MM.1S (cell line): ENCODE results near the gene SFSWAP.

ENCODE experiments used
- DNase-seq: peaks from one replicate; pipeline ENCODE4 v3.0.0-alpha.2; 2015
- H2AFZ ChIP-seq: fragments of 300-600 bp; sonication (generic); 2 replicates; pipeline ENCODE4 v1.6.0; 2016; ENCODE audit warnings: antibody characterized with exemption, low read length
- H3F3A ChIP-seq: fragments of 300-600 bp; sonication (generic); 2 replicates; pipeline ENCODE4 v1.6.1; 2016; ENCODE audit warnings: mild to moderate bottlenecking, antibody characterized with exemption, low read length, moderate library complexity, mixed read lengths; ENCODE audit not compliant: insufficient read depth
- H3K27ac ChIP-seq: fragments of 300-600 bp; sonication (generic); 2 replicates; pipeline ENCODE4 v1.5.1; 2016; ENCODE audit warnings: mild to moderate bottlenecking, low read length
- H3K27me3 ChIP-seq: fragments of 300-600 bp; sonication (generic); replicated peaks from 2 replicates; pipeline ENCODE4 v1.6.0; 2016; ENCODE audit warnings: low read length; ENCODE audit not compliant: insufficient read depth
- H3K36me3 ChIP-seq: fragments of 300-600 bp; sonication (generic); replicated peaks from 2 replicates; pipeline ENCODE4 v1.6.1; 2016; ENCODE audit warnings: mild to moderate bottlenecking, low read length, mixed read lengths; ENCODE audit not compliant: insufficient read depth
- H3K4me1 ChIP-seq: fragments of 300-600 bp; sonication (generic); 2 replicates; pipeline ENCODE4 v1.6.1; 2016; ENCODE audit warnings: low read length, mixed read lengths
- H3K4me2 ChIP-seq: fragments of 300-600 bp; sonication (generic); 2 replicates; pipeline ENCODE4 v1.6.0; 2016; ENCODE audit warnings: low read depth, low read length
- H3K4me3 ChIP-seq: fragments of 300-600 bp; sonication (generic); 2 replicates; pipeline ENCODE4 v1.5.1; 2016; ENCODE audit warnings: low read length, mixed read lengths
- H3K79me2 ChIP-seq: fragments of 300-600 bp; sonication (generic); 2 replicates; pipeline ENCODE4 v1.6.1; 2016; ENCODE audit warnings: mixed run types, low read length, mixed read lengths
- H3K9ac ChIP-seq: fragments of 300-600 bp; sonication (generic); 2 replicates; pipeline ENCODE4 v1.6.1; 2016; ENCODE audit warnings: low read length, mixed read lengths
- H3K9me2 ChIP-seq: fragments of 300-600 bp; sonication (generic); replicated peaks from 2 replicates; pipeline ENCODE4 v1.6.1; 2016; ENCODE audit warnings: mild to moderate bottlenecking, low read length, mixed read lengths; ENCODE audit not compliant: insufficient read depth
- H3K9me3 ChIP-seq: fragments of 300-600 bp; sonication (generic); replicated peaks from 2 replicates; pipeline ENCODE4 v1.6.1; 2016; ENCODE audit warnings: mild to moderate bottlenecking, low read length, mixed read lengths; ENCODE audit not compliant: insufficient read depth
- H4K20me1 ChIP-seq: fragments of 300-600 bp; sonication (generic); 2 replicates; pipeline ENCODE4 v1.6.1; 2016; ENCODE audit warnings: mild to moderate bottlenecking, low read length, moderate library complexity, mixed read lengths; ENCODE audit not compliant: insufficient read depth
- EZH2 ChIP-seq: fragments of 300-600 bp; sonication (generic); optimal IDR thresholded peaks from 2 replicates; pipeline ENCODE3; 2017; ENCODE audit warnings: low read depth, mild to moderate bottlenecking, antibody characterized with exemption, low read length, mixed read lengths
- EZH2phosphoT487 ChIP-seq: fragments of 300-600 bp; sonication (generic); IDR thresholded peaks from 2 replicates; pipeline ENCODE4 v1.6.1; 2018; ENCODE audit warnings: antibody characterized with exemption, low read length
- TF ChIP-seq, protein P1 (sequence below): fragments of 300-600 bp; sonication (generic); IDR thresholded peaks from 2 replicates; pipeline ENCODE4 v1.5.1; 2016; ENCODE audit warnings: antibody characterized with exemption, low read length, mixed read lengths

SFSWAP gene

DNA sequence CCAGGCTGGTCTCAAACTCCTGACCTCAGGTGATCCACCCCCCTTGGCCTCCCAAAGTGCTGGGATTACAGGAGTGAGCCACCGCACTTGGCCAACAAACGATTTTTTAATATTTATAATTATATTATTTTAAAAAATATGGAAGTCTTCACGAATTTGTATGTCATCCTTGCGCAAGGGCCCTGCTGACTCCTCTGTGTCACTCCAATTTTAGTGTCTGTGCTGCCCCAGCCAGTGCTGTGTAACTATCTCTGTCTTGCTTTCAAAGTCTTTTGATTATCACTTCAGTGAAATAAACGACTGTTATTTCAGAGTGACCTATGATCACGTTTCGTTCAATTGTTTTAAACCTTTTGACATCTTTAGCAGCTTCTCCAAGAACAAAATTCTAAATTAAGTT lies 104.2 kb downstream of the SFSWAP start:
- Histone ChIP-seq H3K36me3 (no peaks in the 10 kb centered on the region), H3K9me2 (no peaks in the 10 kb centered on the region), H3K4me2 (no peak overlapping the region), H2AFZ (no peak overlapping the region), H3F3A (no peaks in the 10 kb centered on the region), H3K4me1 (no peaks in the 10 kb centered on the region), H4K20me1 (no peaks in the 10 kb centered on the region), H3K9ac (no peak overlapping the region), H3K27me3 (no peaks in the 10 kb centered on the region), H3K27ac (no peak overlapping the region), H3K79me2 (no peaks in the 10 kb centered on the region), H3K4me3 (no peak overlapping the region), H3K9me3 (no peaks in the 10 kb centered on the region)
- TF ChIP-seq EZH2phosphoT487 (no peak), EZH2 (no peak)
- TF ChIP-seq, protein P1, sequence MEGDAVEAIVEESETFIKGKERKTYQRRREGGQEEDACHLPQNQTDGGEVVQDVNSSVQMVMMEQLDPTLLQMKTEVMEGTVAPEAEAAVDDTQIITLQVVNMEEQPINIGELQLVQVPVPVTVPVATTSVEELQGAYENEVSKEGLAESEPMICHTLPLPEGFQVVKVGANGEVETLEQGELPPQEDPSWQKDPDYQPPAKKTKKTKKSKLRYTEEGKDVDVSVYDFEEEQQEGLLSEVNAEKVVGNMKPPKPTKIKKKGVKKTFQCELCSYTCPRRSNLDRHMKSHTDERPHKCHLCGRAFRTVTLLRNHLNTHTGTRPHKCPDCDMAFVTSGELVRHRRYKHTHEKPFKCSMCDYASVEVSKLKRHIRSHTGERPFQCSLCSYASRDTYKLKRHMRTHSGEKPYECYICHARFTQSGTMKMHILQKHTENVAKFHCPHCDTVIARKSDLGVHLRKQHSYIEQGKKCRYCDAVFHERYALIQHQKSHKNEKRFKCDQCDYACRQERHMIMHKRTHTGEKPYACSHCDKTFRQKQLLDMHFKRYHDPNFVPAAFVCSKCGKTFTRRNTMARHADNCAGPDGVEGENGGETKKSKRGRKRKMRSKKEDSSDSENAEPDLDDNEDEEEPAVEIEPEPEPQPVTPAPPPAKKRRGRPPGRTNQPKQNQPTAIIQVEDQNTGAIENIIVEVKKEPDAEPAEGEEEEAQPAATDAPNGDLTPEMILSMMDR, result no peak
- no peak for DNase-seq

DNA sequence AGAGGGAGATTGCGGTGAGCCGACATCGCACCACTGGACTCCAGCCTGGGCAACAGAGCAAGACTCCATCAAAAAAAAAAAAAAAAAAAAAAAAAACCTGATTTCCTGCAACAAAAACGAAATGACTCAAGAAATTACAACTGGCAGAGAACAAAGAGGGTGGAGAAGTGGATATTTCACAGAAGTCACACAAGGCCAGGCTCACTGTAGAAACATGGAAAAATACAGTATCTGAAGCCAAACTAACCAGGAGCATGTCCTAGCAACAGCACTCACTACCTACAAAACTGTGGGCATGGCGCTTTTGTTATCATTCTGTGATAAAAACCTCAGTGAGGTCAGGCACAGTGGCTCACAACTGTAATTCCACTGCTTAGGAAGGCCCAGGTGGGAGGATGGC lies 105.6 kb downstream of the SFSWAP start:
- Histone ChIP-seq H3K36me3 (no peaks in the 10 kb centered on the region), H3K9me3 (no peaks in the 10 kb centered on the region), H3K4me2 (no peak overlapping the region), H3K9me2 (no peaks in the 10 kb centered on the region), H3K27me3 (no peaks in the 10 kb centered on the region), H3K27ac (no peak overlapping the region), H3K79me2 (no peaks in the 10 kb centered on the region), H3K4me3 (no peak overlapping the region), H2AFZ (no peak overlapping the region), H3F3A (no peaks in the 10 kb centered on the region), H3K4me1 (no peaks in the 10 kb centered on the region), H3K9ac (no peak overlapping the region), H4K20me1 (no peaks in the 10 kb centered on the region)
- TF ChIP-seq, protein P1, result no peak
- TF ChIP-seq EZH2phosphoT487, result no peak
- no peak for TF ChIP-seq EZH2
- DNase-seq, result no peak

DNA sequence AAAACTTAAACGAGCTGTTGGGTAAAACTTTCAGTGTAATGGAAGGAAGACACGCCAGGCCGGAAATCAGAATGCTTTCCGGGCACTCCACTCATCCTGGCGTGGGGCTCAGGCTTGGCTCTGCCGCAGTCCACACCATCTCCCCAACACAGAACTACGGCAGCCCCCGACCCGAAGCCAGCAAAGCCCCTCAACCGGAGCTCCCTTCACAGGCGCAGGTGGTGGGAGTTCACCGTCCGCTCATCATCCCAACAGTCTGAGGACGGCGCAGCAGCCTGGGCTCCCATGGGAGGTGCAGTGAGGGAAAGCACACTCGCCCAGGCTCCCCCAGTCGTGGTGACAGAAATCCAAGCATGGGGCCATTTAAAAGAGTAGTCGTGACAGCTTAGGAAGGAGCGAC lies 106.4 kb downstream of the SFSWAP start:
- Histone ChIP-seq H3K4me2 (no peak overlapping the region), H3K36me3 (no peaks in the 10 kb centered on the region), H3K9ac (no peak overlapping the region), H3K27ac (no peak overlapping the region), H3K9me3 (no peaks in the 10 kb centered on the region), H3F3A (no peaks in the 10 kb centered on the region), H3K4me3 (no peak overlapping the region), H3K9me2 (no peaks in the 10 kb centered on the region), H2AFZ (no peak overlapping the region), H3K27me3 (no peaks in the 10 kb centered on the region), H3K79me2 (no peaks in the 10 kb centered on the region), H4K20me1 (no peaks in the 10 kb centered on the region), H3K4me1 (no peaks in the 10 kb centered on the region)
- TF ChIP-seq, protein P1, result no peak
- TF ChIP-seq EZH2, result no peak
- TF ChIP-seq EZH2phosphoT487, result no peak
- no peak for DNase-seq
